A673 (cell line): ENCODE measurements around the gene TMOD2.

Experiments used
- EZH2 ChIP-seq: fragments of 200-600 bp; sonication (generic); IDR thresholded peaks from 2 replicates; pipeline ENCODE4 v1.6.1; 2017; ENCODE audit warnings: borderline replicate concordance, low read depth, mild to moderate bottlenecking, mixed read lengths, antibody characterized with exemption, low read length; ENCODE audit not compliant: poor library complexity, severe bottlenecking
- TF ChIP-seq, protein P1 (sequence below): fragments of 300-800, 200-600 bp; sonication (generic); conservative IDR thresholded peaks from 2 replicates; pipeline ENCODE4 v1.5.1; 2017; ENCODE audit warnings: low read depth, mild to moderate bottlenecking, antibody characterized with exemption, low read length, moderate library complexity, mixed read lengths

DNA sequence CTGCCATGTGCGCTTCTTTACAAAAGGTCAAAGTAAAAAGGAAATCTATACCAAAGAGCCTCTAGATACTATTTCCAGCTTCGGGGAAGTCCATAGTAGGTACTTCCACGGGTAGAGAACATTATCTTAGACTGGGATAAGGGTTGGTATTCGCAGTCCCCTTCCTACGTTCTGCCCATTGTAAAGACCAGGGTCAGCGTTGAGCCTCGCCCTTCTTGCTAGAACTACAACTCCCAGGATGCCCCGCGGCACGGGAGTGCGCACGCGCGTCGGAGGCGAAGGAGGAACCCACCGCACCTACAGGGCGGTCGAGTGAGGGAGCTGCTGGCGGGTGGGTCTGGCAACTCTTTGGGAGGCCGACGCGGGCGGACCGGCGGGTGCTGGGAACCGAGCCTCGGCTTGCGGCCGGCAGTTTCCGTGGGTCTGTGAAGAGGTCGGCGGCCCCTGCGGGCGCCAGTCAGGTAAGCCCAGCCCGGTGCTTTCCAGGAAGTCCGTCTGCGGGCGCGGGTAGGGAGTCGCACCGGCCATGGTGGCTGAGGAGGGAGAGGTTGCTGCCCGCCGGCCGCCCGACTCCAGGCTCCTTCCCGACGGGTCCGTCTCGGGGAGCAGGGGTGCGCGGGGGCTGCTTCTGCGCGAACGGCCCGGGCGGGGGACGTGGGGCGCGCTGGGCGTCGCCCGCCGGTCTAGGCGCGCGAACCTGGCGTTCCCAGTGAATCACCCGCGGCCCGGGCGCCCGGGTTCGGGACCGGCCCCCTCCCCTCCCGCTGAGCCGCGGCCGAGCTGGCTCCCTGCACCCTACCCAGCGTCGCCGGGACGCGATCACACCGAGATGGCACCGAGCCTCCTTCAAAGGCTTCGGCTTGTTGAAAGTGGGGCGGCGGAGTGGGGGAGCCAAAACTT is 78.2 kb downstream of the TMOD2 start, which contains the start of gene TMOD3:
- TF ChIP-seq, protein P1, sequence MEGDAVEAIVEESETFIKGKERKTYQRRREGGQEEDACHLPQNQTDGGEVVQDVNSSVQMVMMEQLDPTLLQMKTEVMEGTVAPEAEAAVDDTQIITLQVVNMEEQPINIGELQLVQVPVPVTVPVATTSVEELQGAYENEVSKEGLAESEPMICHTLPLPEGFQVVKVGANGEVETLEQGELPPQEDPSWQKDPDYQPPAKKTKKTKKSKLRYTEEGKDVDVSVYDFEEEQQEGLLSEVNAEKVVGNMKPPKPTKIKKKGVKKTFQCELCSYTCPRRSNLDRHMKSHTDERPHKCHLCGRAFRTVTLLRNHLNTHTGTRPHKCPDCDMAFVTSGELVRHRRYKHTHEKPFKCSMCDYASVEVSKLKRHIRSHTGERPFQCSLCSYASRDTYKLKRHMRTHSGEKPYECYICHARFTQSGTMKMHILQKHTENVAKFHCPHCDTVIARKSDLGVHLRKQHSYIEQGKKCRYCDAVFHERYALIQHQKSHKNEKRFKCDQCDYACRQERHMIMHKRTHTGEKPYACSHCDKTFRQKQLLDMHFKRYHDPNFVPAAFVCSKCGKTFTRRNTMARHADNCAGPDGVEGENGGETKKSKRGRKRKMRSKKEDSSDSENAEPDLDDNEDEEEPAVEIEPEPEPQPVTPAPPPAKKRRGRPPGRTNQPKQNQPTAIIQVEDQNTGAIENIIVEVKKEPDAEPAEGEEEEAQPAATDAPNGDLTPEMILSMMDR, result no peak
- no peak for TF ChIP-seq EZH2
